NB4 (cell line): Measurements from ENCODE around the gene YAF2.

Experiments used
- DNase-seq: peaks from one replicate; pipeline ENCODE4 v3.0.0; 2010; ENCODE audit warnings: low read depth
- H3K4me3 ChIP-seq: one replicate; pipeline ENCODE4 v1.5.1; 2011; ENCODE audit warnings: mild to moderate bottlenecking, low read depth, low read length, moderate library complexity
- CTCF ChIP-seq: IDR thresholded peaks from one replicate; pipeline ENCODE4 v1.5.1; 2012; ENCODE audit warnings: low read depth, low read length
- MAX ChIP-seq: IDR thresholded peaks from 2 replicates; pipeline ENCODE4 v1.6.1; 2011; ENCODE audit warnings: low read depth, low read length
- MYC ChIP-seq: IDR thresholded peaks from 2 replicates; pipeline ENCODE4 v1.6.1; 2011; ENCODE audit warnings: low read depth, low read length
- POLR2A ChIP-seq: IDR thresholded peaks from 2 replicates; pipeline ENCODE4 v1.6.1; 2011; ENCODE audit warnings: mild to moderate bottlenecking; ENCODE audit not compliant: insufficient read length; ENCODE audit errors: extremely low read depth

Gene YAF2

GRCh38 chr12:42172441-42173210 is 65.4 kb downstream of the YAF2 start:
- no peak overlapping the region for H3K4me3 ChIP-seq
- TF ChIP-seq CTCF (no peak), MAX (no peak), POLR2A (no peak), MYC (no peak)
- DNase-seq: peak; percentile 54

- TF ChIP-seq POLR2A: no peak
- H3K4me3 ChIP-seq: no peak overlapping the region
- no peak for DNase-seq
Measured at GRCh38 chr12:42167711-42168110, 70.3 kb downstream of the YAF2 start.

- H3K4me3 ChIP-seq: no peak overlapping the region
- no peak for TF ChIP-seq POLR2A
- TF ChIP-seq MAX: no peak
- TF ChIP-seq CTCF: no peak
- no peak for TF ChIP-seq MYC
- no peak for DNase-seq
Measured at GRCh38 chr12:42166501-42166900, 71.5 kb downstream of the YAF2 start.

GRCh38 chr12:42163913-42164312 is 74.1 kb downstream of the YAF2 start:
- TF ChIP-seq POLR2A (no peak), MAX (no peak), CTCF (no peak), MYC (no peak)
- no peak overlapping the region for H3K4me3 ChIP-seq
- DNase-seq: no peak

GRCh38 chr12:42162965-42163364 is 75.1 kb downstream of the YAF2 start:
- H3K4me3 ChIP-seq: no peak overlapping the region
- TF ChIP-seq CTCF (no peak), MAX (no peak), MYC (no peak), POLR2A (no peak)
- DNase-seq: no peak

GRCh38 chr12:42162193-42162592 is 75.9 kb downstream of the YAF2 start:
- no peak for TF ChIP-seq POLR2A
- TF ChIP-seq MAX: no peak
- TF ChIP-seq MYC: no peak
- TF ChIP-seq CTCF: no peak
- no peak for DNase-seq
- H3K4me3 ChIP-seq: no peak overlapping the region
